GM21723 (cell line): Measurements from ENCODE around the gene RGS10.

ENCODE experiments used
- ATAC-seq: cut with Tn5 transposase; IDR thresholded peaks from one replicate; pipeline ENCODE4 v1.9.1; 2021; ENCODE audit warnings: mild to moderate bottlenecking, moderate library complexity; ENCODE audit not compliant: unreplicated experiment

RGS10 gene

DNA sequence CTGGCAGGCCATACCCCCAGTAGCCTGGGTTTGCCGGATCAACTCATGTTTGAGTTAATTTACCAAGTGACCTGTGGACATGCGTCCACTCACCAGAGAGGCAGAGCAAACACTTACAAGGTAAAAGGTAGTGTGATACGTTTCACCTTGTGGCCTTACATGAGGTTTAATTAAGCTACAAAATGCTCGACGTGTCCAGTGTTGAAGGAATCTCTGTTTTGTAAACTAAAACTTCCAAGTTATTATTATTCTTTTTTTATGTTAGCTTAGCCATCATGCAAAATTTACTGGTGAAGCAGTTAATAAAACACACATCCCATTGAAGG, 42.9 kb downstream of the RGS10 start:
- ATAC-seq: no peak

DNA sequence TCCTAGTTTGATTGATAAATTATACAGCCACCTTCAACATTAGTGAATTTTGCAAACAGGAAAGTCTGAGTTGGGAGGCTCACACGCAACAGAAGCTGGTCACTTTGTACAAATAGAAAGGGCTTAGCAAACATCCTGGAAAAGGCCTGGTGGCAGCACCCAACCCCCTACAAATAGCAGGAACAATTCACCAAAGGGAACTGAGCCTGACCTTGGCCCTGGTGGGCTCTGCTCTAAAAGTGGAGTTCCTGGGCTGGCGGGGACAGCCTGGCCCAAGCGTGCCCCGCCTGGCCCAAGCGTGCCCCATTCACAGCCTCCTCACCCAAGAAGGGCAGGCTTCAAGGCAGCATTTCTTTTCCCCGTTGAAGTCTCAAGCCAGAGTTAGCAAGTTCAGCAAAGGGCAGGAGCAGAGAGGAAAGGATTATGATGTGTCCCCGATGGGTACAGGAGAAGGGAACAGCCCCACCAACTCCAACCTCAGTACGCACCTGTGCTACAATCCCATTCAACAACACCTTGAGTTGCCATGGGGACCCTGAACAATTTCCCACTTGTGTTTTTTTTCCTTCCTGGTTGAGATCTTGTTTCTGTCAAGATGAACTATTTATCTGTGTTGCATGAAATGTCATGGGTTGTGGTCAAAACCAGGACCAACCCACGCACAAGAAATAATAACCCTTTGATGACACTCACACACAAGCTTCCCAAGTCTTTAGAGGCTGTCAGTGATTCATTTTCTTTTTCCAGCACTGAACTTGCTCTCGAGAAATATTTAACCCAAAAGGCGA, 43.4 kb downstream of the RGS10 start:
- no peak for ATAC-seq

DNA sequence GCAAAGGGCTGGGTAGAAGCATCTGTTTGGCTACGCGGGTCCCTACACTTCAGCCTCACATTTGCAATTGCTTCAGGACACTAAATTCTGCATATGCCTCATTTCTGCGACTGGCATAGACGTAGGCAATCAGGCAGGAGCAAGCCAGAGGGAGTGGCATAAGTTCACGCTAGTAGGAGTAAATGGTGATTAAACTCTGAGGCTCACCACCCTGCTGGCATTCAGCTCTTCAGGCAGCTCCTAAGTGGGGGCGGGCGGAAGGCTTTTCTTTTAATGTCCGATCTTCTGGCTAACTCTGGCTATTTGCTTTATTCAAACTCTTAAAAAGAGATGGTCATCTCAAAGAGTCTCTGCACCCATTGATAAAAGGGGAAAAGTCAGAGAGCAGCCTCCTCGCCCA, 45.3 kb downstream of the RGS10 start:
- no peak for ATAC-seq

DNA sequence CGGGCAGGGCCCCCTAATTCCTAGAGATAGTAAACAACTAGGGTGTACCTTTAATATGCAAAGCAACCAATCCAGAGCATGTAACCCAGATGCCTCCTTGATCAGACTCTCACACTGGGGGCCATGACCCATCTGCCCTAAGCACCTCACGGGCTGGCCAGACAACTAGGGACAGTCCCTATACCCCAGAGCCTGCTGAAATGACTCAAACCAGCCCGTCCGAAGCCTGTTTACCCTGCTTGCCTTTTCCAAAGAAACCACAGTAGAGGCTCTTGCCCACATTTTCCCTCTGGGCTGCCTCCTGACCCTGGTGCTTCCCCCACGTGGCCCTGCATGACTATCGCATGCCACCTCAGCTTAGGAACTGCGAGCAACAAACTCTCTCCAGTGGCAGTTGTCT, 46.2 kb downstream of the RGS10 start:
- peak; percentile 87 for ATAC-seq

DNA sequence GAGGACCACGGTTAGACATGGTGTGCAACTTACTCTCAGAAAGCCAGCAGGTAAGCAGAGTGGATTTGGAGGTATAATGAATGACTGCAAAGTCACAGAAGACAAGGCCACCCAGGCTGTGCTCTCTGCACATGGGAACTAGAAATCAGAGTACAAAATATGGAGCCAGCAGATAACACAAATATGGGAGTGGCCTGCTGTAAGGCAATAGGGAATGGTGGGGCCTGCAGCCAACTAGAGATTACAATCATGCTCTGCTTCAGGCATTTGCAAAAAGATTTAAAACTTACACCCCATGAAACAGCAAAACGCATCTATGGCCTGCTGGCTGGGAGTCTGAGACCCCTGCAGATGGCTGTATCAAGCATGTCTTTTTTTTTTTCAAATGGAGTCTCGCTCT, 47.0 kb downstream of the RGS10 start:
- ATAC-seq: no peak

DNA sequence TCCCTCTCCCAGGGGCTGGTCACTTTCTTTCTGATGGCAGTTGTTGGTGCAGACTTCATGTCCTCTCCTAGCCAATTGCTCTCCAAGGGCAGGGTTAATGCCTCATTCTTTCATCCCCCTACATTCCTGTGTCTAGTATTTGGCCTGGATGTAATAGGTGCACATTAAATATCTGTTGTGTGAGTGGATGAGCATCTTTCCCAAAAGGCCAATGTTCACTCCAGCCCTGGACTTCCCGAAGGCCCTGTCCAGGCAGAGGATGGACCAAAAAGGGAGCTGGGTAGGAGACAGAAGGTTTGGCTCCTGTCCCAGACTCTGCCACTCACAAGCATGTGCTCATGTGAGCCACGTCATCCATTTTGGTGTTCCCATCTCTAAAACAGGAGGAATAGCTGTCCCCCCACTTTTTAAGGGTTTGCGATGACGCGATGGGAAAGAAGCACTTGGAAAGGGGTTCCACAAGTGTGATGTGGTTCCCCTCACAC, 47.5 kb downstream of the RGS10 start:
- no peak for ATAC-seq

DNA sequence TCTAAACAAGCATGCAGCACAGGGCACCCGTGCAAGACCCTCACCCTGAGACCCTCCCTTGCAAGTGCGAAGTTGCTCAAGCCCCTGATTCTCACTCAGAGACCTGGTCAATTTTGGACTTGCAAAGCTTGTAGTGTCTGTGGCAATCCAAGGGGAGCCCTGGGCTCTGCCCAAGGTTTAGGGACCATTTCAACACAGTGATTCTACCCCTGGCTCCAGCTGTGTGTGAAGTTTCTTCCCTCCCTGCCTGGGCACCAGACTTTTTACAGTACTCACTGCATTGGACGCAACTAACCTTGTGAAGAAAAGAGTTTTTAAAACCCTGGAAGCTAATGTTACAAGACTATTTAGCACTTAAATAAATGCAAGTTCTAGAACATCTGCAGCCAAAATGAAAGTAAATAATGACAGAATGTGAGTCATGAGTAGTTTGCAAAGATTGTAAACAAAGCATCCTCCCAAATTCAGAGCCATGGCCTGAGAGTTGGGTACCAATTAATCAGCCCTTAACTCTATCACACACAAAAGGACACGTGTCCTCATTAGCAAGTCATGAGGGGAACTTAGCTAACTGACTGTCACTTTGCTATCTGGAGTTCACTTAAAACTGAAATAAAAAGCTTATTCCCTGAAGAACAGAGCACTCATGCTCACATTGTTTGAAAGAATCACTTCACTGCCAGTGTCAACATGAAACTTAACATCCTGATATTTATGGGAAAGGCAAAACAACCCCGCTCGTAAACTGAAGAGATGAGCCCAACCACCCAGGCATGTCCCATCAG, 48.1 kb downstream of the RGS10 start:
- ATAC-seq: no peak

DNA sequence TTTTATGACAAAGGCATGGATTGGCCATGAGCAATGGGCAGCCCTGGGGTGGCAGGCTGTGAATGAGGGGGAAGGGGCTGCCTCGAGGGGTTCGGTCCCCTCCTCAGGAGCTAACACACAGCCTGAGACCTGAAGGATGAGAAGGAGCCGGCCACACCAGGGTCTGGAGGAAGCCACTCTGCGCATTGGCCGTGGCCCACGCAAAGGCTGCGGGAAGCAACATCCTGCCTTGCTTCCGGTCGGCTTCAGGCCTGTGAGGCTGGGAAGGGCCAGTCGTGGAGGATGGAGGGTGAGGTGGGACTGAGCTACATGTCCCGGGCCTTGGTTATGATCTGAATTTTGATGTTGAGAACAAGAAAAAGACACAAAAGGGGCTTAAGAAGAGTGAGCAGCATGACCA, 49.4 kb downstream of the RGS10 start:
- no peak for ATAC-seq

DNA sequence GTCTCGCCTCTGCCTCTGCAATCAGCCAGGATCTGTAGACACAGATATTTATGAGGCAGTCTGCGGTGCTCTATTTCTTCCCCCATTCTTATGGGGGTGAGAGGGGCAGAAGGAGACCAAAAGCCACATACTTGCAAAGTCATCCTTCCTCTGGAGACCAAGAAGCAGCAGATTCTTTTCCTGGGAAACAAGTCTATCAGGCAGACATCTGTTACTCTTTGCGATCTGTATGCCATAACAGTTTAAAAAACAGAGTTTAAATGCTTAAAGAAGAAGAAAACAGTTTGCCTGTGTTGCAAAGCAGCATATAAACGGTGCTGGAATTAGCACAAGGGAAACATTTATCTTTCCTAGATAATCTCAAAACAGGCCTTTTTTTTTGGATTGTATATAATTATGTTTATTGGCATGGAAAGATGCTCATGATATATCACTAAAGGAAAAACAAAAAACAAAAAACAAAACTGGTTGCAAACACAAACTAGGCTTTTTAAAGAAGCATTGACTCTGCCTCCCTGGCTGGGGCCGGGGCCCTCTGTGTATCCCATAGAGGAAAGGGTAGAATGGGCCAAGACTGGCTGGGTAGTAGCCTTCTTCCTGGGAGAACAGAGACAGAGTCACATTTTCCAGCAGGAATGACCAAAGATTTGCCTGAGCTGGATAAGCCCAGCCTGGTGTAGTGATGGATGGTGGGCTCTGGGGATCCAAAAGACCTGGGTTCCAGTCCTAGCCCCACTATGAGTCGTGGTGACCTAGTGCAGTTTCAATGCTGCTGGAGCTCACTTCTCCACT, 50.4 kb downstream of the RGS10 start:
- no peak for ATAC-seq

DNA sequence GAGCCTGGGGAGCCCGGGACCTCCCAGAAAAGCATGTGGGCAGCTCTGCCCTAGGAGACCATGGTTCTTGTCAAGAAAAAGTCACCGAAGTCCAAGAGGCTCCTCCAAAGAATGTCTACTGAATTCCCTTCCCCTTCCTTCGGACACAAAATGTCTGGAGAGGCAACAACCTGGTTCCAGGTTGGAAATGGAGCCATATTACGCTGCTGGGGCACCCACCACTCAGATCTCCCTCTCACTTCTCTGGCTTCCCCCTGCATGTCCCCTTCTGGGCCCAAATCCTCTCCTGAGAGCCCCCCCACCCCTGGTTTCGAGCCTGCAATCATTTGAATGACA, 52.6 kb downstream of the RGS10 start:
- no peak for ATAC-seq

DNA sequence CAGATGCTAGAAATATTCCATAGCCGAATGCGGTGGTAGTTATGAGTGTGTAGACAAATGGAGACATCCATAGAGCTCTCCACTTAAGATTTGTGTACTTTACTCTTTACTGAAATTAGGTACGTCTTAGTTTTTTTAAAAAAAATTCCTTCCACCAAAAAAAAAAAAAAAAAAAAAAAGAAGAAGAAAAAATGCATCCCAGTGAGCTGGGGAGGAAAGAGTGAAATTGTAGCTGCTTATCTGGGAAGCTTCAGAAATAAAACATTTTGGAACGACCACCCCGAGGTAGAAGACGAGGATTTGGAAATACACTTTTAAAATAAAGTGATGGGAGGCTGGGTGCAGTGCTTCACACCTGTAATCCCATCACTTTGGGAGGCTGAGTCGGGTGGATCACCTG, 53.8 kb downstream of the RGS10 start:
- no peak for ATAC-seq

DNA sequence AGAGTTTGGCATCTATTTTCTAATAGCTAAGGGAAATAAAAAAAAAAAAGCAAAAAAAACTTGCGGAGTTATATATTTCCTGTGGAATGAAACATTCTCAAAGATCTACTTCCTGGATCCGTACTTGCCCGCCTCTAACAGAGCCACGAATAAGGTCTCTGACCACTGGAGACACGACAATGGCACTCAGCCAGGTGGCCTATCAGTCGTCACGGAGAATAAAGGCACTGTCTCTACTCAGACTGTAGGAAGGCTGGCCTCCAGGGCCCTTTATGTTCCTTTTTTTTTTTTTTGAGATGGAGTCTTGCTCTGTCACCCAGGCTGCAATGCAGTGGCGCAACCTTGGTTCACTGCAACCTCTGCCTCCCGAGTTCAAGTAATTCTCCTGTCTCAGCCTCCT, 58.7 kb downstream of the RGS10 start:
- ATAC-seq: no peak

DNA sequence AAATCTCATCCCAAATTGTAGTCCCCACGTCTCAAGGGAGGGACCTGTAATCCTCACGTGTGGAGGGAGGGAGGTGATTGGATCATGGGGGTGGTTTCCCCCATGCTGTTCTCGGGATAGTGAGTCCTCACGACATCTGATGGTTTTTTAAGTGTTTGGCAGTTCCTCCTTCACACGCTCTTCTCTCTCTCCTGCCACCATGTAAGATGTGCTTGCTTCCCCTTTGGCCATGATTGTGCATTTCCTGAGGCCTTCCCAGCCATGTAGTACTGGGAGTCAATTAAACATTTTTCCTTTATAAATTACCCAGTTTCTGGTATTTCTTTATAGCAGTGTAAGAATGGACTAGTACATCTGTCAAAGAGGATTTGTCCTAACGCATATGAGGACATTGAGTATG, 59.5 kb downstream of the RGS10 start:
- no peak for ATAC-seq

DNA sequence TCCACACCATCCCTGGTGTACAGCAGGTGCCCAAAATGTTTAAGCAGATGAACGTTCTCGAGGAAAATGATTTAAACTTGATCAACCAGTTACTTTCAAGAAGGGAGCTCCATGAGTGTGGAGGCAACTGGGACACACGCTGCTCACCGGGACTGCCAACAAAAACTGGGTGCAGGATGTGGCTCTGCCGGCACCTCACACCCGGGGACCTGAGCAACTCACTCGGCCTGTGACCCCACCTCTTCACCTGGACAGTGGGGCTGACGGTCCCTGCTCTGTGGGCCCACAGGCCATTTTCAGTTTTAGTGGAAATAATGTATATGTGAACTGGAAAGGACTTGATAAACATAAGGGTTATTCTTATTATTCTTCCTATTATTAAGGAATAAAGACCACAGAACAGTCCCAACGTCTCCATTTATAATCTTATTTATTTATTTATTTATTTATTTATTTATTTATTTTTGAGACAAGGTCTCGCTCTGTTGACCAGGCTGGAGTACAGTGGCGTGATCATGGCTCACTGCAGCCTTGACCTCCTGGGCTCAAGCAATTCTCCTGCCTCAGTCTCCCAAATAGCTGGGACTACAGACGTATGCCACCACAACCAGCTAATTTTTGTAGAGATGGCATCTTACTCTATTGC, 60.6 kb downstream of the RGS10 start:
- no peak for ATAC-seq

DNA sequence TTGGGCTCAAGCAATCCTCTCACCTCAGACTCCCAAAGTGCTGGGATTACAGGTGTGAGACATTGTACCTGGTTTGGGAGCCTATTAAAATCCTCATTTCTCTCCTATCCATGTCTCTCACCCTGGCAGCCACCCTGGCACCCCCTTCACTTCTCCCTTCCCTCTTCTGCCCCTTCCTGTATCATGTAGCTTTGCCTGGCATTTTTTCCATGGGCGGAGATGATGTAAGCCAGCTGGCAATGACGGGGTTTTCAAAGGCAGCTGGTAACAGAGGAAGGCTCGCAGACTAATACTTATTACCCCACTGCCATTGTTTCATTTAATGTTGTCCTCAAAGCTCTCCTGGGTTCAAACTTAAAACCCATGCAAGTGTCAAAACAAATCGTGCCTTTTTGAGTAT, 61.9 kb downstream of the RGS10 start:
- ATAC-seq: no peak

DNA sequence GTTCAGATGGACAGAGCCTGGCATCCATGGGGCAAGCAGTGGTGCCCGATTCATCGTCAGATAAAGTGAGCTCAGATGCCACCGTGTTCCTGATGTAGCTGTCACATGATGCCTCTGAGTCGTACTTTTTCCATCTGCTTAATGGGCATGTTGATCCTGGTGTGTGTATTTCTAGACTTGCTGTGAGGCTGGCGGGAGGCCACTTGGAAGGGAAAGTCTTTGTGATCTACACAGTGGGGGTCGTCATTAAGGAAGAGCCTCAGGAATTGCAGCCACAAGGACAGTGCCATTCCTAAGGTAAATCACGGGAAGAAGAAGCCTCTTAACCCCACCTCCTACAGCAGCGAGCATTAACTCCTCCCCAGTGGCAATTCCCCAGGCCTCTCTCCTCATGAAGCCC, 63.0 kb downstream of the RGS10 start:
- ATAC-seq: no peak

DNA sequence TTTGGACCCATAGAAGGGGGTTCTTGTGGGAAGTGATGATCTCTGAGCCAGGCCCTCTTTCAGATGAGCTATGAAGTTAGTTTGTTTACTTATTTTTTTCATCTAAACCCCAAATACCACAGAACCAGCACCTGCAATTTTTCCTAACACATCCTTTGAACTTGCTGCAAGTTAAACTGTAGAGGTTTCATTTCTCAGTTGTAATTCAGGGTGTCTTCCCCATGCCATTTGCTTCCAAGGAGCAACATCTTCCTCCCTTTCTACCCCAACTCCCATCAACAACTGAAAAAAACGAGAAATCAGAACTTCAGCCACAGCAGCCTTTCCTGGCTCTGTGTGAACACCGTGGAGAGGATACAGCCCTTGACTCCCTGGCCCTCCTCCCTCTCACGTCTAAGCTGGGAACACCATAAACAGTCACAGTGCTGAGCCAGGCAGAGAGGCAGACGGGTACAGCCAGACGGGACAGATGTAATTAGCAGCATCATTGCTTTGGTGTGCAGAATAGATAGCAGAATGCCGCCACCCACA, 63.6 kb downstream of the RGS10 start:
- peak; percentile 5 for ATAC-seq

DNA sequence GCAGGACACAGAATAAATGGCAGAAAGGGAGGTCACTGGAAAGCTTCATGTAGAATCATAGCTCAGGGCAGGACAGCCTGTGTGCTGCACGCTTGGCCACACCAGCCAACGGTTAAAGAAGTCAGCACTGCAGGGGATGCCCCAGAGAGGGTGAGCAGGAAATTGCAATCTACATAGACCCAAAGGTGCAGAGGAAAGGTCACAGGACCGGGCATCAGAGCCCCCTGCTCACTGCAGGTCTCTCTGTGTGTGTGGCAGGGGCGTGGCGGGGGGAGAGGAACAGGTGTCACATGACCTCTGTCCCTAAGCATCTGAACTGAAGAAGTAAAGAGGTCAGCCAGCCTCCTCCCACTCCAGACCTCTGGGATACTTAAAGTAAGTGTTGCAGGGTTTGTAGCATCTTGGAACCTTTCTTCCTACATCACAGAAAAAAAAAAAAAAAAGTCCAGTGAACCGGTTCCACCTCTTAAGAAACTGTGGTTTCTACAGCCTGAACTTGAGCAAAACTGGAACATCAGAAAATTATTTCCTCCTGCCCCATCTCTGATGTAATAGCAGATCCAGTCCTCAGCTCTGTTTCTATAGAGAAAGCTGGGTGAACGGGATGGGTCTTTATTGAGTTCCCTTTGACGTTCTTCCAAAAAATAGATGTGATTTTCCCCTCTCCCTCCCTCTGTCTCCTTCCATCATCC, 64.3 kb downstream of the RGS10 start:
- peak; percentile 86 for ATAC-seq

DNA sequence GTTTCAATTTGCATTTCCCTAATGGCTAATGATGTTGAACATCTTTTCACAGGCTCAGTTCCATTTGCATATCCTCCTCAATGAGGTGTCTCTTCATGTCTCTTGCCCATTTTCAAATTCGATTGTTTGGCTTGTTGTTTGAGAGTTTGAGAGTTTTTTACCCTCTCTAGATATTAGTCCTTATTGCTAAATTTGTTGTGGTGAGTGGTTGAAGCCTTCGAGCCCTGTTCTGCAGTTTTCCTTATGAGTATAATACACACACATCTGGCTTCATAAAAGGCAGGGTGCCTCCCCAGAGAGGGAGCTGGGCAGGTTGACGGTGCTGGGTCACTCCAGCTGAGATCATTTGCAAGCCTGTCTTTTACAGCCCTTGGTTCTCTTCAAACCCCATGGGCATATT, 65.1 kb downstream of the RGS10 start:
- peak; percentile 76 for ATAC-seq

DNA sequence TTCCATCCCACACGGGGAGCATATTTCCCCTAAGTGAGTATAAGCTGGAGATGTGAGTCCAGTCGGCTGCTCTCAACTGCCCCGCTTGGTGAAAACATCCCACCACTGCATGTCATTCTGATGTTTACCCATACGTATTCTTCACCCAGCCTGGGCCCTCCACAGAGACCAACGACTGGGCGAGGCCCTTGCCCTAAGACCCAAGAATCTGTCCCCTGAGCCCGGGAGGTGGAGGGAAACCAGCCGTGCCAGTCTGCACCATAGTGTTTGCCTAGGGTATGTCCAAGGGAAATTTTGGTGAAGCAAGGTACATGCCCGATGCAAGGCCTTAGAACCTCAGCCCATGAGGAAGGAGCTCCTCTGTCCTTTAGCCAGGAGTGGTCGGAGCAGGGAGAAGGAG, 67.9 kb downstream of the RGS10 start:
- ATAC-seq: no peak
